WTC11 (cell line): ENCODE data around the gene GPX3.

Experiments
- CREB1 ChIP-seq: sonication (generic); formaldehyde crosslinking; IDR thresholded peaks from 2 replicates; pipeline ENCODE4 v1.8.0; 2023; ENCODE audit warnings: mild to moderate bottlenecking, missing genetic modification reagents
- CTCF ChIP-seq: fragments of 200-600 bp; IDR thresholded peaks from 2 replicates; pipeline ENCODE4 v1.8.0; 2022; ENCODE audit warnings: antibody characterized with exemption
- HMGXB4 ChIP-seq: sonication (generic); formaldehyde crosslinking; IDR thresholded peaks from 2 replicates; pipeline ENCODE4 v1.8.1; 2023; ENCODE audit warnings: mild to moderate bottlenecking, moderate library complexity, missing genetic modification reagents

GRCh38 chr5:151039665-151040064, 19.3 kb downstream of the GPX3 start:
- TF ChIP-seq HMGXB4, result no peak
- no peak for TF ChIP-seq CTCF
- no peak for TF ChIP-seq CREB1 (CRISPR knock-in tag)
